NCI-H2196 treated with DMSO at 0.1 percent for 48 hours (cell line): ENCODE data around the gene IRX3.

Experiments used
- DNase-seq: peaks from one replicate; lab custom pipeline; 2025; ENCODE audit not compliant: unreplicated experiment; lab: John Stamatoyannopoulos, UW

The IRX3 gene

GRCh38 chr16:54290833-54291655 lies 4.5 kb upstream of the IRX3 start:
- DNase-seq: no peak

- DNase-seq: no peak
These were observed 3.6 kb upstream of the IRX3 start for GRCh38 chr16:54289945-54290832.

DNA sequence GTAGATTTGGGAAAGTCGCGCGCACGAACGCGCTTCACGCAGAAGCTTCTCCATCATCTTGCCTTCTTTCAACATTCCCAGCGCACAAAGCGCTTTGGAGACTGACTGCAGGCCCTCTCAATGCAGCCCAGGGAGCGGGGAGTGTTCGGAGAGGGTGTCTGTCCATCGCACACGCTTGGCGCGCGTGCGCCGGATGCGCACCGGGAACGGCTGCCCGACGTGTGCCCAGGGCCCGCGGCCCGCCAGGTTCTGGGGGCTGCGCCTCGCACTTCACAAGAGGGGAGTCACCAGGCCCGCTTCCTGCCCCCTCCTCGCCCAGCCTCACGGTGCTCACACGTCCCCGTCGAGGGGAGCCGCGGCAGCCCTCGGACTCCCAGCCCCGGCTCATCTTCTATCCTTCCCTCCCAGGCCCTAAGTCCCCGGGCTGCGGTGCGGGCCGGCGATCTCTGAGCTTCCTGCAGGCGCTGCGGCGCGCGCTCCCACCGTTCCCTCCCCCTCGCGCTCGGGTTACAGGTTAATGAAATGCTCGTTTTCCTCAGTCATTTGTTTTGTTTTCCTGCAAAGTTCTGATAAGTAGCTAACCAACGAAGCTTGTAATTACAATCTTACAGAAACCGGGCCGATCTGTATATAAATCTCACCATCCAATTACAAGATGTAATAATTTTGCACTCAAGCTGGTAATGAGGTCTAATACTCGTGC lies 2.8 kb upstream of the IRX3 start:
- DNase-seq: no peak

GRCh38 chr16:54288835-54289241 lies 2.3 kb upstream of the IRX3 start:
- no peak for DNase-seq

DNA sequence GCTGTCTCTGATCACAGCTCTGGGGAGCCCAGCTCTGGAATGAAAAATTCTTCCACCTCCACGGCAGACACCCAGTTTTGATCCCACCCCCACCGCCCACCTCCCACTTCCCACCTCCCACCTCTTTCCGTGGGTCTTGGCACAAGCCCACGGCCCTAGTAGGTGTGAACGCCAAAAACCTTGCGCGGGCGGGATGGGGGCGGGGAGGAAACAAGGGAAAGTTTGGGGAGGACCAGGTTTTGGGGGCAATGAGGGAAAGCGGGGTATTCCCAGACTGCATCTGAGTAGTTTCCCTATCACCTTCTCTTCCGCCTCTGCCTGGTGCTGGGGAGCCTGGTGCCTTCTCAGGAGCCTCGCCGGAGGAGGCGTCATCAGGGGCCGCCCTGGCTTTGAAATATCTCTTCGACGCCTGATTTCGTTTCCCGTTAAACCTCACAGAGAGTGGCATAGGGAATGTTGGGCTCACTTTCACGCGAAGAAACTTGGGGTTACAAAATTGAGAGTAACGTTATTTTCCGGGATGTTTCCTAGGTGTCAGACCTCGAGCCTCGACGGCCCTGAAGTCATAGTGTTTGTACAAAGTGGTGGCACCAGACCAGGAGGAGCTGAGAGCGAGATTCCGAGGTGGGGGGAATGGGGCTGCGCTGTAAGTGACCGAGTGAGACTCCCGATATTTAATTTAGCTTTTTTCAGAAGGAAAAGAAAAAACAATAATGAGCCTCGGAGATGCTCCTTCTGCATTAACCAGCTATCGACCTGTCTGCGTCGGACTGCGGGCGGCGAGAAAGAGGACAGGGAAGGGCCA lies 1.6 kb upstream of the IRX3 start:
- no peak for DNase-seq

DNA sequence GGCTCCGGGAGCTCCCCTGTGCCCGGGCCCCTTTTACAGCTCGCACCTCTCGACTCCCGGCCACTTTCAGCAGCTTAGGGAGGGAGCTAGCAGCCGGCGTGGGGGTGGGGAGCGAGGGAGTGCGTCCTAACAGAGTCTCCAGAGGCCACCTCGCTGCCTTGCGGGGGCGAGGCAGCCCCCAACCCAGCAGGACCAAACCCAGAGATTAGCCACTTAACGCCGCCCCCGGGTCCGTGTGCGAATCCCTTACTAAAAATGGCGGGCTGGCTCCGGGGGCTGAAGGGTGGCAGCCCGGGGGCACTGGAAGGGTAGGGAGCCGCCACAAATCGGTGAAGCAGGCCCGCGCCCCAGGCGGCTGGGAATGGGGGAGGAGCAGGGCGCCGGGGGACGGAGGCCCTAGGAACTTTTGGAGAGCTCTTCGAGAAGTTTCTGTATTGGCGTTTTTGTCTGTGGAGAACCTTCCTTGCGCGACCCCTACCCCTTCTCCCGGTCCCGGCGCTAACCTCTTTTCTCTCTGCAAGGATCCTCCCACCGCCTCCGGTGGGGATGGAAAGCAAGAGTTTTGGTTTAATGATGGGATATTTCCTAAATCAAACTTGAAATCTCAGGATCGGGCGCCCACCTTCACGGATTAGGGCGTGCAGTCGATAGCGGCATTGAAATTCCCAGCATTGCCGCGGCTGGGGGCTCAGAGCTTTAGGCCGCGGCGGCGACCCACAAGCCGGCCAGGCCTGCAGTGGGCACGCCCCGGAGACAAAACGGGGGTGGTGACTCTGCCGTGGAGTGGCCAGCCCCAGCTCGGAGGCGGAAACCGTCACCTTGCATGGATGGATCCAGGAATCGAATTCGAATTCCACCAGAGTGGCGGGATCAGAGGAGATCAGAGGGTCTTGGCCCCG lies 793 bp upstream of the IRX3 start:
- DNase-seq: no peak

DNA sequence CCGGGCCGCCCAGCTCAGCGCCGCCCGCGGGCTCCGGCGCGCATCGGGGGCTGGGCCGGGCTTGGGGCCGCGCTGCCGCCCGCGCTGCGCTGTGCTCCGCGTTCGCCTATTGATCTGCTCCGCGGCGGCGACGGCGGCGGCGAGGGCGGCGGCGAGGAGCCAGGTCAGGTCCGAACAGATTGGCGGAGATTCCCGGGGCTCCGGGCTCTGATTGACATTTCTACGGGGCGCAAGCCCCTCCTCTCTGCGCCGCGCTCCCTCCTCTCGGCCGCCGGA lies 559 bp downstream of the IRX3 start:
- DNase-seq: no peak

- no peak for DNase-seq
These were observed 1.0 kb downstream of the IRX3 start for GRCh38 chr16:54285414-54286089.

DNA sequence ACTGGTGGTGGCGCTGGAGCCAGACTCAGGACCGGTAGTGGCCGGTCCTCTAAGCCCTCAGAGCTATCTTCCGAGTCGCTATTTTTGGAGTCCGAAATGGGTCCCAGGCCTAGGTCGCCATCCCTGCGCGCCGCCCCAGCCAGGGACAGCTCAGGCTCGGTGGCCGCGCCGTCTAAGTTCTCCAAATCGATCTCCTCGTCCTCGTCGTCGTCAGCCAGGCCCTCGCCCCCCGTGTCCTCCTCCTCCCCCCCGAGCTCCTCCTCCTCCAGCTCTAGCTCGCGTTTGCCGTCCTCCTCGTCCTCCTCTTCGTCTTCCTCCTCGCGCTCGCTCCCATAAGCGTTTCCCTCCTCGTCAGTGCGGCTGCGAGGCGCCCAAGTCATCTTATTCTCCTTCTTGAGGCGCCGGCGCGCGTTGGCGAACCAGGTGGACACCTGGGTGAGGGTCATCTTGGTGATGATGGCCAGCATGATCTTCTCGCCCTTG lies 1.6 kb downstream of the IRX3 start:
- no peak for DNase-seq

DNA sequence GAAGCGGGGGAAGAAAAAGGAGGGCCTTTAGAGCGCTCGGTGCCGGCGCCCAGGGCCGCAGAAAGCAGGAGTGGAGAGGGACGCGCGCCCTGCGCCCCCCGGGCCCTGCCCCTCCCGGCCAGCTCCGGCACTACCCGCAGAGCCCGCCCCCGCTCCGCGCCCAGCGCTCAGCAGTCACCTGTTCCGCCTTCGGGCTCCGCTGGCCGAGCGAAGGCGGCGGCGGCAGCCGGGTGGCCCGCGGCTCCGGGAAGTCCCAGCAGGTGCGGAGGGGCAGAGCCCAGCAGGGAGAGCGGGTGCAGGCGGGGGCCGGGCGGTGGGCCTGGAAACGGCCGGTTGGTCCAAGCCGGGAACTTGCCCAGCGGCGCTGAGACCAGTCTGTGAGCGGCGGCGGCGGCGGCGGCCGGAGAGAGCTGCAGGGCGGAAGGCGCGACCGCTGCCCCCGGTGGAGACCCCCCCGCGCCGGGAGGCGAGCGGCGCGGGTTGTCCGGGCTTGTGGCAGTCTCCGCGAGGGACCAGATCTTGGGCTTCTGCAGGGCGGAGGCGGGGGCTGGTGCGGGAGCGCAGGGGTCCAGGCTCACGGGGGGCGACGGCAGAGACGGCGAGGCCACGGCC lies 2.2 kb downstream of the IRX3 start:
- no peak for DNase-seq

DNA sequence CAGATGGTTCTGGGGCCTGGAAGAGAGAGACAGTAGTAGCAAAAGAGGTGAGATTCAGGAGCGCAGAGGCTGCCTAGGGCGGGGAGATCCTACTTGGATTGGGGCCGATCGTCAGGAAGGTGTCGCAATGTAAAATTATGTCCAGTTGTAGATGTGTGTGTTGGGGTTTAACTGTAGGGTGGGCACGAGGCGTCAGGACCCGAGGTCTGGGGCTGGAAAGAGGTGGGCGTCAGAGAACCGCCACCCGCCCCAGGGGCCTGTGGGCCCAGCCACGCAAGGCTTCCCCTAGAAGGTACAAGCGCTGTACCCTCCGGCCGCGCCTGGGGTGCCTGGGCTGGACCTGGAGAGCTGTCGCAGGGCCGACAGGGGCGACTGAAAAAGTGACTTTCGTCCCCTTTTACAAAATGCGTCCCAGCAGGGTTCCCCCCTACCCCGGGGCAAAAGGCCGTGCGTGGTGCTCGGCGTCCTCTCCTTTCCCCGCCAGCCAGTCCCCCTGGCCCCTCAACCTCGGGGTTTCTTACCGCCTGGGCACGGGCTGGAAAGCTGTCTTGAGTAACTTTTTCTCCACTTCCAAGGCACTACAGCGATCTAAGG lies 2.8 kb downstream of the IRX3 start:
- no peak for DNase-seq

DNA sequence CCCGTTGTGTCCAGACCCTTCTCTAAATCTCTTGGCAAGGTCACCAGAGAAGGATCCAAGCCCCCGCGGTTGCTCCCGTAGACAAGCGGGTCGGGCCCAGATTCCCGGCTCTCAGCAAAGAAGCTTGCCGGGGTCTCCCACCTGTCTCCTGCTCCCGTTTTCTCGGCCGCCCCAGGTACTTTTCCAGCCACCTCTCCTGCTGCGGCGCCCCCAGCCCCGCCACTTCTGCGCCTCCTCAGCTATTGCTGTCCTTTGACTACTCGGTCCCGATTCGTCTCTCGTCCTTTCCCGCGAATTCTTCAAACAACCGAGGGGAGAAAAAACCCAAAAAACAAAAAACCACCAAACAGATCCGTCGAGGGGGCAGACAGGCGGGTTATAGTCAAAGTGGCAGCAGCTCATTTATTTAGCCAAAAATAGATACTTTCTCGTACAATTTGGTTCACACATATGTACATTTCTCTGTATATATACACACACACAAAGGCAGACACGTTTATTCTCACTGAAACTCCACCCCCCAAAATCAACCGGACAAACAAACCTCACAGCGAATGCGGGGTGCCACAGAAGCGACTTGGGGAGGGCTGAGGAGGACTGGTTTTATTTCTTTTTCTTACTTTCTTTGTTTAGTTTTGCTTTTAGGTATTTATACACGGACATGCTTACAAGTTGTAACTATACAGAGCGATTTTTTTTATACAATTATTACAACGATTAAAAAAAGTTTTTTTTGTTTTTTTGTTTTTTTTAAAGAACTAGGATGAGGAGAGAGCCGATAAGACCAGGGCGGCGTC lies 3.5 kb downstream of the IRX3 start:
- no peak for DNase-seq

- DNase-seq: no peak
These were observed 4.2 kb downstream of the IRX3 start for GRCh38 chr16:54282202-54282927.

DNA sequence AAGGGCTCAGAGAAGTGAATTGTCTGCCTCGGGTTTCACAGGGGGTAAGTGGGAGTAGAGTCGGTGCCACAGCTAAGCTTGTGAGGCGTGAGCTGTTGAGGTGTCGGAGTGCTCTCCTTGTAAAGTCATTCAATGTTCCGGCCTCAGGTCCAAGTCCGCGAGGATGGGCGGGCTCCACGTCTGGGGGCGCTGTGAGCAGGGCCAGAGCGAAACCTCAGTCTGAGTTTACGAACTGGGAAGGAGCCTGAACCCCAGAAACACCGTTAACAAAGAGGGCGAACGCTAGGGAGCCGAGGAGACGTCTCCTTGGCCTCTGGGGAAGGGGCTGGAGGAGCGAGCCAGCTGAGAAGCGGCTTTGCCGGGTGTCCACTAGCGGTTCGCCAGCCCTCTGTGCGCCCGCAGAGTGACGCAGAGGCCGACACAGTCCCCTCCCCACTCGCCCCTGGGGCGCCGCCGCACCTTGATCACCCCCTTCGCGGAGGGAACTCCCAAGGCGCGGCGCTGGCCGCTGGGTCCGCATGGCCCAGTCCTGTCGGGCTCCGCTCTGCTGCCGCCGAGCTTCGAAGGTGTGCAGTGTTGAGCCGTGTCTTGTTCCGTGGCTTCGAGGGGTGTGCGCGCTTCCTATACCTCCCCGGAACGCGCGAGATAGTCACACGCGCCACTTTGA lies 4.9 kb downstream of the IRX3 start:
- no peak for DNase-seq

GRCh38 chr16:54280751-54281150 lies 5.8 kb downstream of the IRX3 start:
- no peak for DNase-seq
